Measurements from ENCODE around the gene JAZF1. TPM values are rescaled to one million over a fixed set of nuclear protein-coding genes. Genes with fewer than 3 reads are reported as not detected.
A peak's percentile ranks its signal among the peaks of the same experiment; 100 is the strongest.

The JAZF1 gene
- total and polyA plus RNA-seq, 2 donors (not counting 1 experiment from before 2014, with no cell fraction given): 14.0 to 38.6 TPM

- peaks cover 0 to 12% (median 0%) of the 10 kb centered on the region in 3 donors for H3K9me3 ChIP-seq (ENCODE audit: control extremely low read depth in 1 of 3, control insufficient read depth in 2 of 3, insufficient read depth in 1 of 3, low read length in 2 of 3)
- peaks cover 6 to 7% of the 10 kb centered on the region in 2 experiments for H3K36me3 ChIP-seq (replicated peaks in 1 of 2; ENCODE audit: control extremely low read depth in 1 of 2, control insufficient read depth in 1 of 2, extremely low read depth in 1 of 2, insufficient read depth in 2 of 2, low read length in 1 of 2)
- peaks cover 40% of the 10 kb centered on the region for H3K79me2 ChIP-seq (ENCODE audit: control insufficient read depth, insufficient read depth, low read length)
- DNase-seq (no peak), ATAC-seq (ENCODE audit: low read depth) (no peak)
- no peaks in the 10 kb centered on the region for H3K27me3 ChIP-seq (replicated peaks in 1 of 4; ENCODE audit: control extremely low read depth in 1 of 4, control insufficient read depth in 3 of 4, insufficient read depth in 4 of 4, low read length in 3 of 4)
- no peak overlapping the region for H3K4me2 ChIP-seq (replicated peaks; ENCODE audit: low read depth, low read length, poor library complexity, severe bottlenecking)
- CTCF ChIA-PET: interaction anchor here (0.8 kb wide), 1 partner anchor 29 kb away, joined by 3 read pairs; no protein-coding TSS in a partner anchor
- H3K4me1 ChIP-seq (ENCODE audit: control insufficient read depth in 2 of 2, insufficient read depth in 2 of 2, low read length in 2 of 2): no peaks in the 10 kb centered on the region
- H3K27ac Mint-ChIP-seq: no peak overlapping the region
- H3K4me3 Mint-ChIP-seq: no peak overlapping the region
- H4K20me1 ChIP-seq (ENCODE audit: control insufficient read depth, insufficient read depth, low read length, poor library complexity, severe bottlenecking): peaks cover 24% of the 10 kb centered on the region
- H3K9me3 Mint-ChIP-seq (ENCODE audit: insufficient read depth): peaks cover 4% of the 10 kb centered on the region
- H3K4me1 Mint-ChIP-seq: peaks cover 20% of the 10 kb centered on the region
- TF ChIP-seq CTCF (IDR thresholded peaks at IDR 0.05): no peak
- TF ChIP-seq EZH2 (IDR thresholded peaks at IDR 0.05; ENCODE audit: borderline replicate concordance, insufficient read depth, low read depth, low read length, poor library complexity, severe bottlenecking): no peak
- H3K9ac ChIP-seq (ENCODE audit: low read length): no peak overlapping the region
- H3K4me3 ChIP-seq (ENCODE audit: control extremely low read depth in 1 of 5, extremely low read depth in 1 of 5, insufficient read depth in 1 of 5, low read depth in 2 of 5, low read length in 4 of 5): no peak overlapping the region
- no peaks in the 10 kb centered on the region for H3K27me3 Mint-ChIP-seq
- intact Hi-C loops (cut with micrococcal nuclease): no loop called here
- H3K27ac ChIP-seq (ENCODE audit: low read length in 2 of 2): peak overlapping the region in 1 of 2 donors; percentile 46
- POLR2A ChIA-PET: no interaction called here
- H2AFZ ChIP-seq (ENCODE audit: insufficient read depth, low read depth, low read length, poor library complexity, severe bottlenecking): no peak overlapping the region
Observed at GRCh38 chr7:27991006-27991528, 189.5 kb downstream of the JAZF1 start.

- Mint-ChIP-seq H3K4me1 (peaks cover 28% of the 10 kb centered on the region), H3K27ac (no peak overlapping the region), H3K9me3 (ENCODE audit: insufficient read depth) (peaks cover 4% of the 10 kb centered on the region), H3K27me3 (no peaks in the 10 kb centered on the region), H3K4me3 (no peak overlapping the region)
- ChIA-PET CTCF (no interaction called here), POLR2A (no interaction called here)
- peaks cover 2 to 4% of the 10 kb centered on the region in 2 experiments for H3K36me3 ChIP-seq (replicated peaks in 1 of 2; ENCODE audit: control extremely low read depth in 1 of 2, control insufficient read depth in 1 of 2, extremely low read depth in 1 of 2, insufficient read depth in 2 of 2, low read length in 1 of 2)
- intact Hi-C loops (cut with micrococcal nuclease): no loop called here
- H2AFZ ChIP-seq (ENCODE audit: insufficient read depth, low read depth, low read length, poor library complexity, severe bottlenecking): no peak overlapping the region
- DNase-seq (no peak), ATAC-seq (ENCODE audit: low read depth) (no peak)
- peaks cover 69% of the 10 kb centered on the region for H3K79me2 ChIP-seq (ENCODE audit: control insufficient read depth, insufficient read depth, low read length)
- peaks cover 0 to 5% (median 4%) of the 10 kb centered on the region in 3 donors for H3K9me3 ChIP-seq (ENCODE audit: control extremely low read depth in 1 of 3, control insufficient read depth in 2 of 3, insufficient read depth in 1 of 3, low read length in 2 of 3)
- no peak overlapping the region for H3K4me2 ChIP-seq (replicated peaks; ENCODE audit: low read depth, low read length, poor library complexity, severe bottlenecking)
- no peak for TF ChIP-seq CTCF (IDR thresholded peaks at IDR 0.05)
- TF ChIP-seq EZH2 (IDR thresholded peaks at IDR 0.05; ENCODE audit: borderline replicate concordance, insufficient read depth, low read depth, low read length, poor library complexity, severe bottlenecking): no peak
- peaks cover 7 to 17% of the 10 kb centered on the region in 2 donors for H3K4me1 ChIP-seq (ENCODE audit: control insufficient read depth in 2 of 2, insufficient read depth in 2 of 2, low read length in 2 of 2)
- no CpG with 5 or more reads among the region's 1 CpG for WGBS (ENCODE audit: insufficient coverage)
- H3K4me3 ChIP-seq (ENCODE audit: control extremely low read depth in 1 of 5, extremely low read depth in 1 of 5, insufficient read depth in 1 of 5, low read depth in 2 of 5, low read length in 4 of 5): no peak overlapping the region
- no peaks in the 10 kb centered on the region for H3K27me3 ChIP-seq (replicated peaks in 1 of 4; ENCODE audit: control extremely low read depth in 1 of 4, control insufficient read depth in 3 of 4, insufficient read depth in 4 of 4, low read length in 3 of 4)
- peaks cover 81% of the 10 kb centered on the region for H4K20me1 ChIP-seq (ENCODE audit: control insufficient read depth, insufficient read depth, low read length, poor library complexity, severe bottlenecking)
- H3K9ac ChIP-seq (ENCODE audit: low read length): no peak overlapping the region
- no peak overlapping the region for H3K27ac ChIP-seq (ENCODE audit: low read length in 2 of 2)
Observed at GRCh38 chr7:27976531-27976930, 204.1 kb downstream of the JAZF1 start.

Measured in B cell (primary cell).